ENCODE data around the gene GORASP2. TPM values are rescaled to one million over a fixed set of nuclear protein-coding genes. Genes with fewer than 3 reads are reported as not detected.

Gene GORASP2
- total and polyA plus RNA-seq, 3 donors from 2014 or later, result 67.2 to 119 (median 67.3) TPM

DNA sequence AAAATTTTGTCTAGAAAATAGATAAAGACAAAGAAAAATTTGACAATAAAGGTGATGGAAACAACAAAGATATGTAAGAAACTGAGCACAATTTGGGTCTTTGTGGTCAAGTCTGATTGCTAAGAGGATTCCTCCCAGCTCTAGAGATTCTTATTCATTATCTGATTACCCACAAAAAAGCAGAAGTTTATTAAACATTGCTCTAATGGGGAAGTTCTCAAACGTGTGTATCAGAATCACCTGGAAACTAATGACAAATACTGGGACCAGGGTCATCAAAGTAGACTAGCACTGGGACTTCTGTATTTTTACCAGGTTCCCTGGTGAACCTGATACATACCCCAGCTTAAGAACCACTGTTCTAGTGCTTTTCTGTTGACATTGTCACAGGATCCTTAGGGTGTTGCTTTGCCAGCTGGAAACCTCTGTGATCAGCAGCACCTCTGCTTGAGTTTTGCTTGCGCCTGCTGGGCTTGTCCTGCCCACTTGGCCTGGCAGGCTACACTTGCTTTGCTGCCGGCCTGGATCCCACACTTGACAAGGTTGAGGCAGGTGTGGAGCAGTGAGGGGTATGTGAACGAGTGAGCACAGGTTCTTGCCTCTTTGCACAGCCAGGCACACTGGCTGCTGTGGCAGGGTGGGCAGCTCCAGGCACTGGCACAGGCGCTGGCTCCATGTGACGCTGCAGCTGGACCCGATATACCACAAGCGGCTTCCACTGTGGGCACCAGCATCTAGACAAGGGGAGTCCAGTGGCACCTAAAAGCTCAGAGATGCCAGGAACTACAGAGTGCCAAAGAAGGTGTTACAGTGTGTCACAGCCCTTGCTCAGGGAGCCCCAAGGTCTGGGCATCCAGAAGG, 6.2 kb upstream of the GORASP2 start:
- Histone ChIP-seq H3K36me3 (ENCODE audit: low read depth, missing control alignments) (no peaks in the 10 kb centered on the region), H3K27me3 (no peaks in the 10 kb centered on the region), H3K9me3 (no peaks in the 10 kb centered on the region), H3K27ac (no peak overlapping the region), H3K4me1 (no peaks in the 10 kb centered on the region), H3K4me3 (no peak overlapping the region)
- 82 to 90% methylated on average over 2 to 8 of the region's 8 CpGs for WGBS, 2 donors
- no peak for DNase-seq
- TF ChIP-seq, protein P1, sequence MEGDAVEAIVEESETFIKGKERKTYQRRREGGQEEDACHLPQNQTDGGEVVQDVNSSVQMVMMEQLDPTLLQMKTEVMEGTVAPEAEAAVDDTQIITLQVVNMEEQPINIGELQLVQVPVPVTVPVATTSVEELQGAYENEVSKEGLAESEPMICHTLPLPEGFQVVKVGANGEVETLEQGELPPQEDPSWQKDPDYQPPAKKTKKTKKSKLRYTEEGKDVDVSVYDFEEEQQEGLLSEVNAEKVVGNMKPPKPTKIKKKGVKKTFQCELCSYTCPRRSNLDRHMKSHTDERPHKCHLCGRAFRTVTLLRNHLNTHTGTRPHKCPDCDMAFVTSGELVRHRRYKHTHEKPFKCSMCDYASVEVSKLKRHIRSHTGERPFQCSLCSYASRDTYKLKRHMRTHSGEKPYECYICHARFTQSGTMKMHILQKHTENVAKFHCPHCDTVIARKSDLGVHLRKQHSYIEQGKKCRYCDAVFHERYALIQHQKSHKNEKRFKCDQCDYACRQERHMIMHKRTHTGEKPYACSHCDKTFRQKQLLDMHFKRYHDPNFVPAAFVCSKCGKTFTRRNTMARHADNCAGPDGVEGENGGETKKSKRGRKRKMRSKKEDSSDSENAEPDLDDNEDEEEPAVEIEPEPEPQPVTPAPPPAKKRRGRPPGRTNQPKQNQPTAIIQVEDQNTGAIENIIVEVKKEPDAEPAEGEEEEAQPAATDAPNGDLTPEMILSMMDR (IDR thresholded peaks at IDR 0.05), result no peak
- no peak for TF ChIP-seq POLR2A (IDR thresholded peaks at IDR 0.05)
- intact Hi-C loops (cut with DNase I; ENCODE audit: low total_unique reads), result no loop called here

DNA sequence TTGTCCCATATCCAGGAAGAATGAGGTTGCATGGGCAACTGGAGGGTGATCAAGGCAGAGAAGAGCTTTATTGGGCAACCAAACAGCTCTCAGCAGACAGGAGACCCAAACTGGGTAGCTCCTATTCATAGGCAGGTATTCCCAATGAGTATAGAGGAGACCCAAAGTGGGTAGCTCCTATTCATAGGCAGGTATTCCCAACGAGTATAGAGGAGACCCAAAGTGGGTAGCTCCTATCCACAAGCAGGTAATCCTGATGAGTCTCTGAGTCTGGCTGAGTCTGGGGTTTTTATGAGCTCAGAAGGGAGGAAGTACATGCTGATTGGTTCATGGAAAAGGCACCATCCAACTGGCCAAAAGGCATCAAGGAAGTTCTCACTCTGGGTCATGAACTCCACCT, 5.3 kb upstream of the GORASP2 start:
- no peaks in the 10 kb centered on the region for H3K27me3 ChIP-seq
- no peak for DNase-seq
- peaks cover 6% of the 10 kb centered on the region for H3K4me1 ChIP-seq
- H3K4me3 ChIP-seq, result no peak overlapping the region
- intact Hi-C loops (cut with DNase I; ENCODE audit: low total_unique reads), result no loop called here
- no peaks in the 10 kb centered on the region for H3K36me3 ChIP-seq (ENCODE audit: low read depth, missing control alignments)
- no peaks in the 10 kb centered on the region for H3K9me3 ChIP-seq
- TF ChIP-seq POLR2A (IDR thresholded peaks at IDR 0.05), result no peak
- TF ChIP-seq, protein P1 (IDR thresholded peaks at IDR 0.05), result no peak
- no peak overlapping the region for H3K27ac ChIP-seq
- 70 to 83% methylated on average over 1 of the region's 1 CpG for WGBS, 2 donors

DNA sequence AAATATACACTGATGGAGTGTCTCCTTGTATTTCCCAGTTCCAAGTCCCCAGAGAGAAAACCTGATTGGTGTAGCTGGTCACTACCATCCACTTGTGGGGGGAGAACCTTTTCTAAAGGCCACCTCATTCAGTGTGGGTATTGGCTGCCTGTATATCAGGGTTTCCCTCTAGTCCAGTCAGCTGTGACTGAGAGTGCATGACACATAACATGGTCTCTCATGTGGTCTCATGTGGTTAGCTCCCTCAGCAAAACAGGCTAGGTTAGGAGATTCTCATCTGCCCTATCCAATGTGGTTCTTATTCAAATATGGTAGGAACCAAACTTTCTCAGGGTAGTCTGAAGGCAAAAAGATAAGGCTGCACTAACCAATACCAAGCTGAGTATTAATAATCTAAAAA, 4.1 kb upstream of the GORASP2 start:
- Histone ChIP-seq H3K36me3 (ENCODE audit: low read depth, missing control alignments) (no peaks in the 10 kb centered on the region), H3K9me3 (no peaks in the 10 kb centered on the region), H3K4me3 (no peak overlapping the region), H3K4me1 (peaks cover 6% of the 10 kb centered on the region), H3K27ac (no peak overlapping the region), H3K27me3 (no peaks in the 10 kb centered on the region)
- no peak for DNase-seq
- intact Hi-C loops (cut with DNase I; ENCODE audit: low total_unique reads), result no loop called here
- TF ChIP-seq, protein P1 (IDR thresholded peaks at IDR 0.05), result no peak
- TF ChIP-seq POLR2A (IDR thresholded peaks at IDR 0.05), result no peak

DNA sequence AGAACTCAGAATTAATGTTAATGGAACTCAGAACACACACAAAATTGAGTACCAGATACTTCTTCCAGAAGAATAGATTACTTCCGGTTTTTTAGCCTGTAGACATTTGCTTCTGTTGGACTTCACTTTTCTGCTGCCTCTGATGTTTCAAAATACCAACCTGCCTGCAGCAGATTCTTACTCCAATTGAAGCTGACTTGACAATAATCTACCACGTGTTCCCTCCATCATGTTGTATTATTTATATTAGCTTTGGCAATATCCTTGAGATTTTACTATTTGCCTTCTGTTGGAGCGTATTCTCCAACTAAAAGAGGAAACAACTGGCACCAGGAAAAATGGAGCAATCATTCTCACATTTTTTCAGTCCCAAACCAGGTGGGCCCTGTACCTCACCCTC, 3.1 kb upstream of the GORASP2 start:
- 76 to 89% methylated on average over 3 of the region's 3 CpGs for WGBS, 2 donors
- H3K4me3 ChIP-seq, result no peak overlapping the region
- H3K4me1 ChIP-seq, result peaks cover 13% of the 10 kb centered on the region
- no peaks in the 10 kb centered on the region for H3K9me3 ChIP-seq
- no peak for DNase-seq
- H3K27ac ChIP-seq, result no peak overlapping the region
- no peak for TF ChIP-seq POLR2A (IDR thresholded peaks at IDR 0.05)
- TF ChIP-seq, protein P1 (IDR thresholded peaks at IDR 0.05), result no peak
- H3K36me3 ChIP-seq (ENCODE audit: low read depth, missing control alignments), result no peaks in the 10 kb centered on the region
- intact Hi-C loops (cut with DNase I; ENCODE audit: low total_unique reads), result no loop called here
- H3K27me3 ChIP-seq, result no peaks in the 10 kb centered on the region

Data from testis (tissue), 3 donors.